NCI-H1417 treated with DMSO at 0.1 percent for 48 hours (cell line): ENCODE data around the gene HIBCH.
"Not testable (repeated sequence)": the region's sequence is repeated elsewhere in the genome, so short reads cannot be mapped to it uniquely, and the experiment has no call there.

Source experiments
- DNase-seq: peaks from one replicate; lab custom pipeline; 2025; lab: John Stamatoyannopoulos, UW

Gene HIBCH

GRCh38 chr2:190343089-190343535 lies 23.5 kb upstream of the HIBCH start:
- no peak for DNase-seq

GRCh38 chr2:190342611-190343010 lies 23.0 kb upstream of the HIBCH start:
- no peak for DNase-seq

DNA sequence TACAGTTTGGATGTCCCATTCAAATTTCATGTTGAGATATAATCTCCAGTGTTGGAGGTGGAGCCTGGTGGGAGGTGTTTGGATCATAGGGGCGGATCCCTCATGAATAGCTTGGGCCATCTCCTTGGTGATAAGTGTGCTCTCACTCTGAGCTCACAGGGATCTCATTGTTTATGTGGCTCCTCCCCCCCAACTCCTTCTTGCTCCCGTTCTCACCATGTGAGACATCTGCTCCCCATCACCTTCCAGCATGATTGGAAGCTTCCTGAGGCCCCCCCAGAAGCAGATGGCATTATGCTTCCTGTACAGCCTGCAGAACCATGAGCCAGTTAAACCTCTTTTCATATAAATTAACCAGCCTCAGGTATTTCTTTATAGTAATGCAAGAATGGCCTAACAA lies 20.7 kb upstream of the HIBCH start:
- no peak for DNase-seq

- no peak for DNase-seq
Observed at GRCh38 chr2:190339394-190339793, 19.8 kb upstream of the HIBCH start.

DNA sequence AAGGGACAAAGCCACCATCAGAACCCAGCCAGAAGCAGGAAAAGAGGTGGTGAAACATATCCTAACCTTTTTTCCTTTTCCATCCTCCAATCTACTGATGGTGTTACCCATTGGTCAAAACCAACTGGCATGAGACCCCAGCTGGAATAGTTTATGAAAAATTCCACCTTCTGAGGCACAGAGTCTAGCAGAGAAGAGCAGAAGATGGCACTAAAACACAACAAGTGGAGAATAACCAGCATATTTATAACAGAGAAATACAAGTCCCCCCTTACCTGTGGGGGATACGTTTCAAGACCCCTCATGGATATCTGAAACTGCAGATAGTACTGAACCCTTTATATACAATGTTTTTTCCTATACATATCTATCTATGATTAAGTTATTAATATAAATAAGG lies 18.8 kb upstream of the HIBCH start:
- no peak for DNase-seq

DNA sequence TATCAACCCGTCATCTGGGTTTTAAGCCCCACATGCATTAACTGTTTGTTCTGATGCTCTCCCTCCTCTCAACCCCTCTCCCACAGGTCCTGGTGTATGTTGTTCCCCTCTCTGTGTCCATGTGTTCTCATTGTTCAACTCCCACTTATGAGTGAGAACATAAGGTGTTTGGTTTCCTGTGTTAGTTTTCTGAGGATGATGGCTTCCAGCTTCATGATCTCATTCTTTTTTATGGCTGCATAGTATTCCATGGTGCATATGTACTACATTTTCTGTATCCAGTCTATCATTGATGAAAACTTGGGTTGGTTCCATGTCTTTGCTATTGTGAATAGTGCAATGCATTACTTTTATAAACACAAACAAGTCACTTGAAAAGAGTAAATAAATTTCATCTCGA lies 16.8 kb upstream of the HIBCH start:
- DNase-seq: no peak

GRCh38 chr2:190335584-190335983 lies 16.0 kb upstream of the HIBCH start:
- DNase-seq: not testable (repeated sequence)

GRCh38 chr2:190335225-190335559 lies 15.6 kb upstream of the HIBCH start:
- DNase-seq: no peak

GRCh38 chr2:190334479-190335224 lies 15.0 kb upstream of the HIBCH start:
- no peak for DNase-seq

DNA sequence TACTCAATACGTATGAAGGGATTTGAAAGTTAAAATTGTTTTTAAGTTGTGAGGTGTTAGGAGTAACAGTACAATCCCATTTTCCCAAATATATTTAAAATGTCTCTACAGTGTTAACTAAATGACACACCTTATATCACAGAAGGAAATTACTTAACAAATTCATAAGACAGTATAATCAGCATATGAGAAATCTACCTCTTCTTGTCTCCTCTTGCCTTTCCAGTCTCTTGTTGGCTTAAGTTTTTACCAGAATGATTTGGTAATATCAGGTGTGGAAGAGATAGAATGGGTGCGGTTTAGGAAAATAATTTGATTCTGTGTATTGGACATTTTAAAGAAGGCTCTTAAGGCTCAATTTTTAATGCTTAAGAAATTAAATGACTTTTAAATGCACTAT lies 14.3 kb upstream of the HIBCH start:
- no peak for DNase-seq

- DNase-seq: no peak
Observed at GRCh38 chr2:190333395-190333794, 13.8 kb upstream of the HIBCH start.

DNA sequence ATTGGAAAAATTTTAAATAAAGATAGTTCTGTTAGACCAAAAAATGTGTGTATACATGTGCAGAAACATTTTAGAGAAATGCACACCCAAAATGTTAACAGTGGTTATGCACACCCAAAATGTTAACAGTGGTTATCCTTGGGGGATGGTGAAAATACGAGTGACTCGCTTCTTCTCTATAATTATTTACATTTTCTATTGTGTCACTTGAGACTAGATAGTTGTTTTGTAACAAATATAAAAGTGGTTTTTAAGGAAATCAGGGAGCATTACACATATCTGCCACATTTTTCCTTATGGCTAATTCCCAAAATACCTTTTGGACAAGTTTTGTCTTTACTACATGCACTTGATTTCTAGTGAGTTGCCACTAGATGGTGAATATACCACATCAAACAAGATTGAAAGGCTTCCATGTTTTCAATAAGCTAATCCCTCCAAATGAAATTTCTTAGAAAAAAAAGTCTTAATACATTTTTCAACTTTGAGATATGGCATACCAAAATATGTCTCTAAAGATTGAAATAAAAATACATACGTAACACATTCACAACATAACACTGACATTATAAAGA lies 9.0 kb upstream of the HIBCH start:
- DNase-seq: no peak

DNA sequence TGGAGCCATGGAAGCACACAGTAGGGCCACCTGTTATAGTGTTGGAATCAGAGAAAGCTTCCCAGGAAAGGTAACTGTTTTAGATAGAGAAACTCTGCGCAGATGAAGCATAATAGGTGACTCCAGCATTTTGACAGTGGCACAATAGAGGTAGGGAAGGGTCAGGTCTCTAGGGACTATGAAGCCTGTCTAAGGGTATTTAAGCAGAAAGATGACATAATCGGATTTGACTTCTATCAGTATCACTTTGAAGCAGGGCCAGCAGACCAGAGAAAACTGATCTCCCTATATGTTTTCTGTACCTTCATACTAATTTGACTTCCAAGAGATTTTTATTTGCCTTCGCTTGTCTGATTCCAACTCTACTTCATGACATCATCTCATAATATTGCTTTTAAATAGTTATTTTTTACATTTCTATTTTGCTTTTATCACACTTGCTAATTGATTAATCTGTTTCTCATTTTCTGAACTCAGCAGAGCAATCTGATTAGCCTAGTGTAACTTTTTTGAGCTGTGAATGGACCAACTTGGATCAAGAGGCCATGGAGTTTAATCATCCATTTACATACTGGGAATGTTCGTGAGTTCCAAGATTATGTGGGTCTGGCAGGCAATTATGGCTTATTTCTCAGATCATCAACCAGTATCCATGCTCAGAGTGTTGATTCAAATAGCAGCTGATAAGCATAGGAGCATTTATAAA lies 8.4 kb upstream of the HIBCH start:
- DNase-seq: no peak

DNA sequence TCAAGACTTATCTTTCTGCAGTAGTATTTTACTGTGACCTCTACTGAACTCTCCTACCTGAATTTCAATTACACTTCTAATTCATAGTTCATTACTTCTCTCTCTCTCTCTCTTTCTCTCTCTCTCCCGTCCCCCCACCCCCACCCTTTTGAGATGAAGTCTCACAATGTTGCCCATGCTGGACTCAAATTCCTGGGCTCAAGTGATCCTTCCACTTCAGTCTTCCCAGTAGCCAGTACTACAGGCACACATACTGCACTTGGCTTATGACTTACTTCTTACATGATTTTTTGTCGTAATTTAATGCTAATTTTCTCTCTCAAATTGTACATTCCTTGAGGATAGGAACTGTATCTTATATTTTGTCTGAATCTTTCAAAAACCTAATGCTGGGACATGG lies 6.0 kb upstream of the HIBCH start:
- DNase-seq: no peak

- no peak for DNase-seq
Observed at GRCh38 chr2:190323406-190323805, 3.8 kb upstream of the HIBCH start.

- DNase-seq: no peak
Observed at GRCh38 chr2:190320696-190321095, 1.1 kb upstream of the HIBCH start.

DNA sequence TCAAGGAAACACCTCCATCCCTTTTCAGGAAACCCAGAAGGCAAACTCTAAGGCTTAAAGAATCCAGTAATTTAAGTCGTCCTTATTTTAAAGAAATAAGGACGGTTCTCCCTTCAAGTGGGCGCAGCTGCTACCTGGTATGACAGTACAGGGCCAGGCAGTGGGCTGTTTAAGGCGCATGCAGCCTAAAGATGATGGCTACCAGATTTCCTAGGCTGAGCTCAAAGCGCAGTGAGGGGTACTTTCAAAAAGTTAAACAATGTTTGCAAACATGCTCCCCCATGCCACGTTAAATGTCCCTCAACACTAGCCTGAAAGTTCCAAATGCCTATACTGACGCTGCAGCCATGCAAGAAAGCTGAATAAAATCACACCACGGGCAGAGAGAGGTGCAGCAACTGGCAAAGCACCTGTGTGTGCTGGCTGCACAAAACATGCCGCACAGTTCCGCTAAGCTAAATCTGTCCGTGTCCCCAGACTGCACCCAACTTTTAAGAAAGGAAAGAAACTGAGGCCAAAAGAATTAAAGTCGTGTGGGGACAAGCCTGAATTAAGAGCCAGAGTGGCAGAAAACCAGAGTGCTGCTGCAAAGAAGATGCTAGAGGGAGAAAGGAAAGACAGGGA lies 583 bp downstream of the HIBCH start:
- DNase-seq: no peak

- no peak for DNase-seq
Observed at GRCh38 chr2:190318514-190318913, 1.1 kb downstream of the HIBCH start.

DNA sequence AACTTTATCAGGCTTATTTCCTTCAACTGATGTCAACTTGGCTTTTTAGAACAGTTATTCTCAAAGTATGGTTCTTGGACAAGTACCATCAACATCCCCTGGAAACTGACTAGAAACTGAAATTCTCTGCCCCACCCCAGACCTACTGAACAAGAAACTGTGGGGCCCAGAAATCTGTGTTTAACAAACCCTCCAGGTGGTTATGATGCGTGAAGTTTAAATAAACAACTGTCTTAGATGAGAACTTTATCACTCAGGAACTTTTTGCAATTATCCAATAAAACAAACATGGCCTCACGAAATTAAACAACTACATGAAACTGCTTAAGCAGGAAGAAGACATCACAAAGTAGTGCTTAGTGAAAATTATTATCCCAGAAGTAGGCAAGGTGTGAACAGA lies 4.4 kb downstream of the HIBCH start:
- DNase-seq: no peak

- DNase-seq: no peak
Observed at GRCh38 chr2:190313880-190314279, 5.7 kb downstream of the HIBCH start.

- not testable (repeated sequence) for DNase-seq
Observed at GRCh38 chr2:190312635-190313025, 7.0 kb downstream of the HIBCH start.

- no peak for DNase-seq
Observed at GRCh38 chr2:190311893-190312634, 7.6 kb downstream of the HIBCH start.
